Anterior cingulate cortex (tissue), 58 donors: ENCODE data around the gene CDC42EP2.
"Not testable (repeated sequence)": the region's sequence is repeated elsewhere in the genome, so short reads cannot be mapped to it uniquely, and the experiment has no call there.

Experiments
- DNase-seq, 58 donors: peaks; one replicate each; lab custom pipeline; 2025; lab: John Stamatoyannopoulos, UW

CDC42EP2 gene

DNA sequence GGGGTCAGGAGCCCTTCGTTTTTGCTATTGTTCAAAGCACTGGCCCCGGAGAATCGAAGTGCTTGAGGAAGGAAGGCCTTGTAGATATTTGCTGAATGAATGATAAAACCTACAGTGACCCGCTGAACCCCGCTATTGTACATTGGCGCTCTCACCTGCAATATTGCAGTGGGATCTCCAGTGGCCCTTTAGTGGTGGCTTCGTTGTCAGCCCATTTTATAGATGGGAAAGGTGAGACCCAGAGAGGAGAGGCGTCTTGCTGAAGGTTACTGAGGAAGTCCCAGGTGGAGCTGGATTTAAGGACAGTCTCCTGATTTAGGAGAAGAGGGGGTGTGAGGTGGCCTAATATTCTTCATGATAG, 1.2 kb downstream of the CDC42EP2 start:
- no peak for DNase-seq

DNA sequence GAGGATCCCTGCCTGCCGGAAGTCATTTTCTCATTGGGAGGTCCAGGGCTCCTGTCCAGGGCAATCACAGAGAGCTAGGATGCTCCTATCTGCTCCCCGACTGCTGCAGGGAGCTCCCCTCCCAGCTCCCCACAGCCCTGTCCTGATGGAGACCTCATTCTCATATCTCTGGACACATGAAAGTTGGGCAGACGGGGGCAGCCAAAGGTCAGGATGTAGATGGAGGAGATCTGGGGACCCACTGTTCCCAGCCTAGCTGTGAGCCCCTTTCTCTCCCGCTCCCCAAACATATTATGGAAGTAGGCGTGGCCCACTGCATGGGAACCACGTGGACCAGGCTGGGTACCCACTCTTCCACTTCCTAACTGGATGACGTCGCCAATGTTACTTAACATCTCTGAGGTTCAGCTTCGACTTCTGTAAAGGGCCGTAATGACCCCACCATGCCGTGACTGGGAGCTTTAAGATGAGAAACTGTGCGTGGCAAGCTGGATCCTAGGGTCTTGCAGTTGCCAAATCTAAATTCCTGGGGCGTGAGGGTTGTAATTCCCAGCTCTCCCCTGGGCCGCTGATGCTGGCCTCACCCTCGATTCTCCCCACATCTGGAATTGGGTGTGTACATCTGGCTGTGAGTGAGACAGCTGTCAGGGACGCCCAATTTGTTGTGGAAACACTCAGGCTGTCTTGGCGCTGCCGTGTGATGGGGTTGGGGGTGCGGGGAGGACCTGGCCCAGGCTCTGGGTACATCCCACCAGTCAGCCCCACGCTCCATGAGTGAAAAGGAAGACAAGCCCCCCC, 1.8 kb downstream of the CDC42EP2 start:
- no peak for DNase-seq

GRCh38 chr11:65317025-65317786, 2.5 kb downstream of the CDC42EP2 start:
- peak in 1 of 58 donors; percentile 51 for DNase-seq

- DNase-seq: no peak
Measured at GRCh38 chr11:65320386-65321075, 5.9 kb downstream of the CDC42EP2 start.

GRCh38 chr11:65321076-65321475, 6.4 kb downstream of the CDC42EP2 start:
- no peak for DNase-seq

GRCh38 chr11:65321828-65322485, 7.3 kb downstream of the CDC42EP2 start:
- peak in 2 of 58 donors; percentile 29 to 34 for DNase-seq

DNA sequence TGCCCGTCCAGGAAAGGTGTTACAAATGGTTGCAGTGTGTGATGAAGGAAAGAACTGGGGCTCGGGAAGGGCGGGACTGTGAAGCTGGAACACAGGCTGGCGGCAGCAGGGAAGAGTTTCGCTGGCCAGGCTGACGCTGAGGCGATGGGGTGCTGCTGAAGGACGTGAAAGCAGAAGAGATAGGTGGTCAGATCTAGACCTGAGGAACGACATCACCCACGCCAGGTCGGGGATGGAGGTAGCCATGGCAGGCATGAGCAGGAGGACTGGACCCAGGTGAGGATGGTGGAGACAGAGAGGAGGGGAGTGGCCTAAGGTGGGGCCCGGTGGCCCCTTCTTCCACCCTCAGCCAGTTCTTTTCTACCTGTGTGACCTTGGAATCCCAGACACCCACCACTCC, 9.1 kb downstream of the CDC42EP2 start:
- no peak for DNase-seq

DNA sequence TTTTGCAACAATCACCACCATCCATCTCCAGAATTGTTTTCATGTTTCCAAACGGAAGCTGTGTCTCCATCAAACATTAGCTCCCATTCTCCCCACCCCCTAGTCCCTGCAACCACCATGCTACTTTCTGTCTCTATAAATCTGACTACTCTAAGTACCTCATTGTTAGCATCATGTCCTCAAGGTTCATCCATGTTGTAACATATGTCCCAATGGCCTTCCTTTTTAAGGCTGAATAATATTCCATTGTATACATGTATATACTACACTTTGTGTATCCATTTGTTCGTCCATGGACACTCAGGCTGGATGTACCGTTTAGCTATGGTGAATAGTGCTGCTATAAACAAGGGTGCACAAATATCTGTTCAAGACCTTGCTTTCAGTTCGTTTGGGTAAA, 10.8 kb downstream of the CDC42EP2 start:
- no peak for DNase-seq

- DNase-seq: no peak
Measured at GRCh38 chr11:65327021-65327420, 12.4 kb downstream of the CDC42EP2 start.

- no peak for DNase-seq
Measured at GRCh38 chr11:65329478-65329877, 14.8 kb downstream of the CDC42EP2 start.

DNA sequence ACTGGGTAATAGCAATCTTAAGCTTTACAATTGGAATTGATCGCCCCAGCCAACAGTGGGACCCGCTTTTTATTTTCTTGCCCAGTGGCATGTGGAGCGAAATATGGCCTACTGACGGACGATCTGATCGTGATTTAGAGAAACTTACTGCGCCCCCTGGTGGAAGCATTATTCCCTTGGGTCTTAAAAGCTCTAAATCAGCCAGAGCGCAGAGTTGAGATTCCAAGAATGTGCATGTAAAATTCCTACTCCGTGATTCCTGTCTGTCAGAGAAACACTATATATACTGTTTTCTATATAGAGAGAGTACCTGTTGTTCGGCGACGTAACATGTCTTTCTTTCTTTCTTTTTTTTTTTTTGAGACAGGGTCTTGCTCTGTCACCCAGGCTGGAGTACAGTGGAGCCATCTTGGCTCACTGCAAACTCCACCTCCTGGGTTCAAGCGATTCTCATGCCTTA, 15.3 kb downstream of the CDC42EP2 start:
- peak in 51 of 58 donors; percentile 17 to 95 (median 64) for DNase-seq

DNA sequence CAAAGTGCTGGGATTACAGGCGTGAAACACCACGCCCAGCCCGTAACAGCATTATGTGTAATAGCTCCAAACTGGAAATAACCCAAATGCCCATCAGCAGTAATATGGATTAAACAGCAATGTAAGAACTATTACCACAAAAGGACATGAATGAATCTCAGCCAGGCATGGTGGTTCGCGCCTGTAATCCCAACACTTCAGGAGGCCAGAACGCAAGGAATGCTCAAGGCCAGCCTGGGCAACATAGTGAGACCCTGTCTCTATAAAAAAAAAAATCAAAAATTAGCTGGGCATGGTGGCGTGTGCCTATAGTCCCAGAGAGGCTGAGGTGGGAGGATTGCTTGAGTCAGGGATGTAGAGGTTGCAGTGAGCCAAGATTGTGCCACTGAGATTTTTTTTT, 15.9 kb downstream of the CDC42EP2 start:
- DNase-seq: no peak

- not testable (repeated sequence) for DNase-seq
Measured at GRCh38 chr11:65332591-65332990, 17.9 kb downstream of the CDC42EP2 start.

- DNase-seq: no peak
Measured at GRCh38 chr11:65334696-65335295, 20.1 kb downstream of the CDC42EP2 start.

DNA sequence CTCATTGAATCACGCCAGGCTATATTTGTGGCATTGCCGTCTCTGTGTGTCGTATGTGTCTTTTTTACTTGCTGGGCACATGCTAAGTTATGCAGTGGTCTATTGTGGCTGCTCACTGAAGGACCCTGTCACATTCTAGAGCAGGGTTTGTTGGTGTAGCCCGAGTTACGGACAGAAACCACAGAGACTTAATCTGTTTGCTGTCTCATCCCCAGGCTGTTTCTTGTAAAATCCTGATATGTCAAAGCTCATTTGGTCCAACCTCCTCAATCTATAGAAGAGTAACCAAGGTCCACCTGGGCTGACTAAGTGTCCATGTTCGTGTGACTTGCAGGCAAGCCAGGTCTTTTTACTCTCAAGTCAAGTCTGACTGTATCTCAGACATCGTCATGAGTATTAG, 24.0 kb downstream of the CDC42EP2 start:
- DNase-seq: no peak

DNA sequence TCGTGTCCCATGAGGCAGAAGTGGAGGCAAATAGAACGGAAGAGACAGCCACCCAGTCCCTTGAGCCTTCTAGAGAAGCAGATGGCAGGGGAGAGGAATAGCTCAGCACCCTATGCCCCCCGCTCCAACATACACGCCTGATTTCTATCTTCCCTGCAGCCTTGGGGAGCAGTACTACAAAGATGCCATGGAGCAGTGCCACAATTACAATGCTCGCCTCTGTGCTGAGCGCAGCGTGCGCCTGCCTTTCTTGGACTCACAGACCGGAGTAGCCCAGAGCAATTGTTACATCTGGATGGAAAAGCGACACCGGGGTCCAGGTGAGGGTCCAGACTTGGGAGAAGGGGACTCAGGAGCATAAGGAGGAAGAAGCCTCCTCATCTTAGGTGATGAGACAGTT, 25.6 kb downstream of the CDC42EP2 start:
- DNase-seq: peak in 8 of 58 donors; percentile 13 to 39 (median 23)

DNA sequence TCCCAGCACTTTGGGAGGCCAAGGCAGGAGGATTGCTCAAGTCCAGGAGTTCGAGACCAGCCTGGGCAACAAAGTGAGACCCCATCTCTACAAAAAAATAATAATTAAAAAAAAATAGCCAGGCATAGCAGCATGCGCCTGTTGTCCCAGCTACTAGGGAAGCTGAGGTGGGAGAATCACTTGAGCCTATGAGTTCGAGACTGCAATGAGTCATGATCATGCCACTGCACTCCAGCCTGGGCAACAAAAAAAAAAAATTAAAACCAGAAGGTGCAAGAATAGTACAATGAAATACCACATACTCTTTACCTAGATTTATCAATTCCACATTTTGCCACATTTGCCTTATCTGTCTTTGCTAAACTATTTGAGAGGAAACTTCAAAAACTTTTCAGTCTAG, 27.2 kb downstream of the CDC42EP2 start:
- DNase-seq: no peak

GRCh38 chr11:65351511-65351910, 36.8 kb downstream of the CDC42EP2 start:
- DNase-seq: no peak

DNA sequence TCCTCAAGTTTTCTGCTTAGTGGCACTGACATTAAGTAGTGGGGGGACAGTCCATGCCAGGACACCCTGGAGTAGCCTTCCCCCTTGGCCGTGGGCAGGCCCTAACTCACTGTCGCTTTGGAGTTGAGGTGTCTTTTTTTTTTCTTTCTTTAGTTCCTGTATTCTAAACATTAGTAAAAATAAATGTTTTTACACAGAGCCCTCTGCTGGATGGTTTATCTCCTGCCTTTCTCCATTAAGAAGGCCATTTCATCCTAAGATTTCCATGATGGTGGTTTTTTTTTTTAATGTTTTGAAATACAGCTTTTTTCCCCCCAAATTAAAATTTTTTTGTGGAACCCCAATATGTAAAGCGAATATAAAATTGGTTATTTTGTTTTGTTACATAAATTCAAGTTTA, 38.1 kb downstream of the CDC42EP2 start:
- no peak for DNase-seq

DNA sequence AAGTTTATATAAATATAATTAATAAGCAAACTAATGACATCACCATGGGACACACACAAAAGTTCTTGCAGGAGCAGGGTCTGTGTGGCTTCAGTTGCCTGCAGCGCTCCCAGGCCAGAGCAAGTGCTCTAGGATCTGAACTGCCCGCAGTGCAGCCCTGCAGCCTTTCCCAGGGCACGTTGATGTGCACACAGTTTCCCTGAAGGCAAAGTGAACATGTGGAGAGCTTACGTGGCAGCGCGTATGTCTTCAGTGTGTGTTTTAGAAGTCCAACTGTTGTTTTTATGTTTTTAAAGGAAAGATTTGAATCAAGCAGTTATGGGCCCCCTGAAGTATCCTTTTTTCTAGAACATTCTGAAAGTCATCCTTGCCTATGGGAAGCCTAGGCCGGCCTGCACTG, 38.7 kb downstream of the CDC42EP2 start:
- DNase-seq: no peak
